Tibial nerve (tissue), 4 donors: ENCODE measurements around the gene SOX8. TPM values are rescaled to one million over a fixed set of nuclear protein-coding genes. Genes with fewer than 3 reads are reported as not detected.

Experiments used
- DNase-seq, 2 donors: peaks; one replicate each; pipeline ENCODE4 v3.0.0-alpha.2; 2019; ENCODE audit warnings: low spot score in 2 of 2
- H3K27ac ChIP-seq, 4 donors: fragments of 200-600 bp; sonication (generic) in 3 of 4; one replicate each; pipeline ENCODE4 v1.5.1; 2017 to 2019; ENCODE audit warnings: mild to moderate bottlenecking in 1 of 4
- H3K27me3 ChIP-seq, 2 donors: fragments of 200-600 bp; sonication (generic) in 1 of 2; one replicate each; pipeline versions ENCODE4 v1.5.1 to v1.6.0; 2017 to 2019
- H3K36me3 ChIP-seq, 3 donors: fragments of 200-600 bp; sonication (generic); one replicate each; pipeline ENCODE4 v1.5.1; 2018 to 2019
- H3K4me1 ChIP-seq, 4 donors: fragments of 200-600 bp; sonication (generic) in 3 of 4; one replicate each; pipeline ENCODE4 v1.5.1; 2017 to 2019
- H3K4me3 ChIP-seq, 4 donors: fragments of 200-600 bp; sonication (generic) in 3 of 4; one replicate each; pipeline ENCODE4 v1.5.1; 2017 to 2019; ENCODE audit warnings: mild to moderate bottlenecking in 1 of 4, moderate library complexity in 1 of 4
- H3K9me3 ChIP-seq, 4 donors: fragments of 200-600 bp; sonication (generic) in 3 of 4; one replicate each; pipeline ENCODE4 v1.5.1; 2017 to 2019
- CTCF ChIP-seq, 5 experiments: fragments of 200-600 bp in 3 of 5; fragments of 450-650 bp in 2 of 5; sonication (generic) in 3 of 5; IDR thresholded peaks; one replicate each; pipeline ENCODE4 v1.5.1; 2016 to 2019; ENCODE audit warnings: antibody characterized with exemption in 5 of 5, mild to moderate bottlenecking in 3 of 5, moderate library complexity in 2 of 5
- EP300 ChIP-seq, 2 donors: sonication (generic); formaldehyde crosslinking; IDR thresholded peaks; one replicate each; pipeline ENCODE4 v1.6.1; 2017; ENCODE audit warnings: antibody characterized with exemption in 2 of 2, mild to moderate bottlenecking in 1 of 2
- POLR2A ChIP-seq, 2 donors: fragments of 450-650 bp; IDR thresholded peaks; one replicate each; pipeline ENCODE4 v1.6.1; 2017; ENCODE audit warnings: antibody characterized with exemption in 2 of 2, mild to moderate bottlenecking in 2 of 2, moderate library complexity in 2 of 2
- WGBS, 2 donors: methylation state at CpG; one replicate each; pipeline ENCODE4 v1.1.5; 2018; 5-methylcytosine and 5-hydroxymethylcytosine counted together
- total RNA-seq, 4 donors: library from RNA; depleted of rRNA; stranded (reverse); fragments of >200 nt; gene quantifications; one replicate each; pipeline ENCODE4 v1.1.0, GENCODE V29; 2016

SOX8 gene
- total RNA-seq, 4 donors from 2014 or later: 51.3 to 74.5 (median 66.3) TPM

GRCh38 chr16:995087-995486 is 13.5 kb downstream of the SOX8 start:
- no peak overlapping the region for H3K4me3 ChIP-seq
- H3K27ac ChIP-seq: no peak overlapping the region
- no peak for TF ChIP-seq EP300 (IDR thresholded peaks at IDR 0.05)
- no peak for TF ChIP-seq POLR2A (IDR thresholded peaks at IDR 0.05)
- TF ChIP-seq CTCF (IDR thresholded peaks at IDR 0.05): no peak
- H3K9me3 ChIP-seq: peaks cover 0 to 32% (median 5%) of the 10 kb centered on the region in 4 donors
- peaks cover 0 to 12% (median 0%) of the 10 kb centered on the region in 3 donors for H3K36me3 ChIP-seq
- H3K4me1 ChIP-seq: peaks cover 0 to 25% (median 4%) of the 10 kb centered on the region in 4 donors
- peaks cover 0 to 26% of the 10 kb centered on the region in 2 donors for H3K27me3 ChIP-seq
- no peak for DNase-seq
- 87 to 92% methylated on average over 3 of the region's 3 CpGs for WGBS, 2 donors

GRCh38 chr16:995783-996182 is 14.2 kb downstream of the SOX8 start:
- peaks cover 0 to 12% (median 0%) of the 10 kb centered on the region in 3 donors for H3K36me3 ChIP-seq
- no peak for TF ChIP-seq POLR2A (IDR thresholded peaks at IDR 0.05)
- TF ChIP-seq CTCF (IDR thresholded peaks at IDR 0.05): no peak
- TF ChIP-seq EP300 (IDR thresholded peaks at IDR 0.05): no peak
- no peak overlapping the region for H3K27ac ChIP-seq
- no peak for DNase-seq
- 64 to 95% methylated on average over 2 to 3 of the region's 3 CpGs for WGBS, 2 donors
- H3K4me1 ChIP-seq: peaks cover 0 to 18% (median 2%) of the 10 kb centered on the region in 4 donors
- no peak overlapping the region for H3K4me3 ChIP-seq
- peaks cover 0 to 32% (median 5%) of the 10 kb centered on the region in 4 donors for H3K9me3 ChIP-seq
- H3K27me3 ChIP-seq: peaks cover 0 to 26% of the 10 kb centered on the region in 2 donors

- TF ChIP-seq CTCF (IDR thresholded peaks at IDR 0.05) (no peak), POLR2A (IDR thresholded peaks at IDR 0.05) (no peak), EP300 (IDR thresholded peaks at IDR 0.05) (no peak)
- H3K4me3 ChIP-seq: no peak overlapping the region
- peaks cover 0 to 32% (median 5%) of the 10 kb centered on the region in 4 donors for H3K9me3 ChIP-seq
- WGBS, 2 donors: 79 to 85% methylated on average over 6 of the region's 6 CpGs
- DNase-seq: no peak
- H3K27ac ChIP-seq: no peak overlapping the region
- H3K36me3 ChIP-seq: peaks cover 0 to 12% (median 0%) of the 10 kb centered on the region in 3 donors
- peaks cover 0 to 9% (median 0%) of the 10 kb centered on the region in 4 donors for H3K4me1 ChIP-seq
- H3K27me3 ChIP-seq: peaks cover 0 to 26% of the 10 kb centered on the region in 2 donors
These were observed 15.1 kb downstream of the SOX8 start for GRCh38 chr16:996681-997080.

GRCh38 chr16:997440-998051 is 16.0 kb downstream of the SOX8 start:
- Histone ChIP-seq H3K9me3 (peaks cover 0 to 32% (median 5%) of the 10 kb centered on the region in 4 donors), H3K4me1 (peaks cover 0 to 10% (median 0%) of the 10 kb centered on the region in 4 donors), H3K4me3 (peak overlapping the region in 1 of 4 donors; percentile 5), H3K27ac (no peak overlapping the region), H3K36me3 (peaks cover 0 to 12% (median 0%) of the 10 kb centered on the region in 3 donors), H3K27me3 (peaks cover 0 to 30% of the 10 kb centered on the region in 2 donors)
- 36 to 43% methylated on average over 22 to 36 of the region's 39 CpGs for WGBS, 2 donors
- DNase-seq: no peak
- no peak for TF ChIP-seq CTCF (IDR thresholded peaks at IDR 0.05)
- TF ChIP-seq EP300 (IDR thresholded peaks at IDR 0.05): peak in 1 of 2 donors; percentile 8
- TF ChIP-seq POLR2A (IDR thresholded peaks at IDR 0.05): no peak

- peaks cover 0 to 12% (median 0%) of the 10 kb centered on the region in 3 donors for H3K36me3 ChIP-seq
- peaks cover 0 to 32% (median 5%) of the 10 kb centered on the region in 4 donors for H3K9me3 ChIP-seq
- TF ChIP-seq POLR2A (IDR thresholded peaks at IDR 0.05) (no peak), CTCF (IDR thresholded peaks at IDR 0.05) (no peak), EP300 (IDR thresholded peaks at IDR 0.05) (no peak)
- H3K4me1 ChIP-seq: peaks cover 0 to 16% (median 3%) of the 10 kb centered on the region in 4 donors
- H3K4me3 ChIP-seq: no peak overlapping the region
- no peak for DNase-seq
- 73 to 93% methylated on average over 7 to 9 of the region's 11 CpGs for WGBS, 2 donors
- H3K27ac ChIP-seq: peak overlapping the region in 1 of 4 donors; percentile 3
- H3K27me3 ChIP-seq: peaks cover 0 to 34% of the 10 kb centered on the region in 2 donors
These were observed 16.6 kb downstream of the SOX8 start for GRCh38 chr16:998211-998610.
